Right hindlimb (tissue), 1 donor: ENCODE results near the gene AP5Z1.
A peak's percentile ranks its signal among the peaks of the same experiment; 100 is the strongest.

ENCODE experiments used
- DNase-seq: peaks from one replicate; pipeline ENCODE4 v3.0.0-alpha.2; 2018

AP5Z1 gene

GRCh38 chr7:4803397-4804241 lies 28.2 kb downstream of the AP5Z1 start:
- DNase-seq, result peak; percentile 17

GRCh38 chr7:4805110-4805983 lies 29.9 kb downstream of the AP5Z1 start:
- DNase-seq, result peak; percentile 15

- no peak for DNase-seq
Measured at GRCh38 chr7:4805984-4806300, 30.5 kb downstream of the AP5Z1 start.

- no peak for DNase-seq
Measured at GRCh38 chr7:4806983-4807597, 31.7 kb downstream of the AP5Z1 start.

GRCh38 chr7:4807598-4808016 lies 32.2 kb downstream of the AP5Z1 start:
- DNase-seq, result no peak

GRCh38 chr7:4808026-4808425 lies 32.6 kb downstream of the AP5Z1 start:
- DNase-seq, result no peak

- no peak for DNase-seq
Measured at GRCh38 chr7:4808565-4808964, 33.1 kb downstream of the AP5Z1 start.

GRCh38 chr7:4809091-4809591 lies 33.7 kb downstream of the AP5Z1 start:
- no peak for DNase-seq

- DNase-seq, result no peak
Measured at GRCh38 chr7:4809666-4810065, 34.2 kb downstream of the AP5Z1 start.

- no peak for DNase-seq
Measured at GRCh38 chr7:4814433-4814832, 39.0 kb downstream of the AP5Z1 start.

GRCh38 chr7:4815121-4815520 lies 39.7 kb downstream of the AP5Z1 start:
- DNase-seq, result no peak

GRCh38 chr7:4815609-4816418 lies 40.4 kb downstream of the AP5Z1 start:
- DNase-seq, result no peak

- no peak for DNase-seq
Measured at GRCh38 chr7:4816419-4817080, 41.1 kb downstream of the AP5Z1 start.

GRCh38 chr7:4817178-4817901 lies 41.9 kb downstream of the AP5Z1 start:
- DNase-seq, result no peak

GRCh38 chr7:4818000-4818794 lies 42.8 kb downstream of the AP5Z1 start:
- no peak for DNase-seq

- peak; percentile 71 for DNase-seq
Measured at GRCh38 chr7:4819560-4820404, 44.4 kb downstream of the AP5Z1 start.

GRCh38 chr7:4820405-4820966 lies 45.1 kb downstream of the AP5Z1 start:
- peak; percentile 59 for DNase-seq

GRCh38 chr7:4820967-4821471 lies 45.6 kb downstream of the AP5Z1 start:
- no peak for DNase-seq

- DNase-seq, result no peak
Measured at GRCh38 chr7:4822677-4823076, 47.3 kb downstream of the AP5Z1 start.
